GM12878 (cell line): ENCODE data around the gene B3GNT2. TPM values are rescaled to one million over a fixed set of nuclear protein-coding genes. Genes with fewer than 3 reads are reported as not detected.

Experiments
- BACH1 ChIP-seq: fragments of 450-650 bp; IDR thresholded peaks from 2 replicates; pipeline ENCODE4 v1.6.1; 2017; ENCODE audit warnings: mild to moderate bottlenecking, borderline replicate concordance
- CBX5 ChIP-seq: sonication (generic); IDR thresholded peaks from 2 replicates; pipeline ENCODE4 v1.6.1; 2016; ENCODE audit warnings: low read depth, moderate library complexity, mild to moderate bottlenecking, inconsistent platforms
- EGR1 ChIP-seq, 2 experiments: IDR thresholded peaks; 1 replicate in 1 of 2; 2 replicates in 1 of 2; pipeline ENCODE4 v1.6.1; 2011 to 2012; ENCODE audit warnings: low read depth in 2 of 2, low read length in 2 of 2, borderline replicate concordance in 1 of 2, mild to moderate bottlenecking in 1 of 2, moderate library complexity in 1 of 2
- FOS ChIP-seq: IDR thresholded peaks from 3 replicates; pipeline ENCODE4 v1.6.1; 2011; ENCODE audit warnings: borderline replicate concordance; ENCODE audit not compliant: insufficient read length; ENCODE audit errors: extremely low read depth
- FOXM1 ChIP-seq: IDR thresholded peaks from 2 replicates; pipeline ENCODE4 v1.6.1; 2012; ENCODE audit warnings: low read depth, mild to moderate bottlenecking, inconsistent platforms, low read length, moderate library complexity
- HDAC2 ChIP-seq: fragments of 200-600 bp; sonication (generic); IDR thresholded peaks from 2 replicates; pipeline ENCODE4 v1.6.1; 2017
- MXI1 ChIP-seq: fragments of 150-350 bp; IDR thresholded peaks from 2 replicates; pipeline ENCODE4 v1.6.1; 2011; ENCODE audit warnings: low read depth, mild to moderate bottlenecking, inconsistent platforms, low read length, improper control_type of control experiment
- MYB ChIP-seq: fragments of 150-350 bp; IDR thresholded peaks from 2 replicates; pipeline ENCODE4 v1.6.1; 2014; ENCODE audit warnings: mild to moderate bottlenecking, low read depth, low read length, borderline replicate concordance
- PAX5 ChIP-seq: IDR thresholded peaks from 2 replicates; pipeline ENCODE4 v1.6.1; 2011; ENCODE audit warnings: low read depth, low read length, borderline replicate concordance
- SMAD1 ChIP-seq: fragments of 450-650 bp; IDR thresholded peaks from 2 replicates; pipeline ENCODE4 v1.6.1; 2018; ENCODE audit warnings: mild to moderate bottlenecking, low read depth; ENCODE audit not compliant: partially characterized antibody
- SREBF2 ChIP-seq: IDR thresholded peaks from 2 replicates; pipeline ENCODE4 v1.6.1; 2012; ENCODE audit warnings: mild to moderate bottlenecking, low read length
- SRF ChIP-seq, 2 experiments: IDR thresholded peaks; 2 replicates each; pipeline ENCODE4 v1.6.1; 2011; ENCODE audit warnings: low read depth in 2 of 2, low read length in 2 of 2, mild to moderate bottlenecking in 1 of 2, moderate library complexity in 1 of 2
- YY1 ChIP-seq: IDR thresholded peaks from 2 replicates; pipeline ENCODE4 v1.6.1; 2011; ENCODE audit warnings: low read depth, mild to moderate bottlenecking, low read length
- ZNF592 ChIP-seq: fragments of 450-650 bp; IDR thresholded peaks from 2 replicates; pipeline ENCODE4 v1.6.1; 2017; ENCODE audit warnings: mild to moderate bottlenecking, moderate library complexity
- polyA plus RNA-seq, 11 experiments: library from polyadenylated mRNA; depleted of rRNA in 4 of 11; unstranded in 6 of 11; stranded (reverse) in 5 of 11; fragments of >200 nt; fragmentation: Nextera tagmentation in 4 of 11; fragmentation: Illumina TruSeq in 1 of 11; extraction: Ambion mirVana in 4 of 11; extraction: Trizol in 1 of 11; gene quantifications; 1 replicate in 1 of 11; 2 replicates in 10 of 11; pipeline versions ENCODE4 v1.2.1 to v1.2.3, GENCODE V29; 2011 to 2016; ENCODE audit warnings: inconsistent platforms in 2 of 11, missing spikeins in 2 of 11, low read depth in 1 of 11
- total RNA-seq, 4 experiments: library from RNA; depleted of rRNA in 3 of 4; stranded (reverse); fragments of >200 nt in 3 of 4; fragmentation: Illumina TruSeq in 1 of 4; extraction: Trizol in 1 of 4; gene quantifications; 2 replicates each; pipeline versions ENCODE4 v1.2.1 to v1.2.3, GENCODE V29; 2013 to 2021
- TF ChIP-seq, protein P1 (sequence below): fragments of 450-650 bp; formaldehyde crosslinking; IDR thresholded peaks from 2 replicates; pipeline ENCODE4 v1.4.0; 2022; ENCODE audit warnings: mild to moderate bottlenecking, moderate library complexity
- TF ChIP-seq, protein P2 (sequence below): fragments of 150-350 bp; IDR thresholded peaks from 2 replicates; pipeline ENCODE4 v1.6.1; 2016; ENCODE audit warnings: low read depth, low read length
- TF ChIP-seq, protein P3 (sequence below): IDR thresholded peaks from 2 replicates; pipeline ENCODE4 v1.6.1; 2012; ENCODE audit warnings: low read length, inconsistent platforms

Gene B3GNT2
- total and polyA plus RNA-seq, 10 of the 15 experiments (the other 5 are each of a cell fraction or from before 2014, with no cell fraction given) = 19.7 to 103 (median 76.3) TPM

DNA sequence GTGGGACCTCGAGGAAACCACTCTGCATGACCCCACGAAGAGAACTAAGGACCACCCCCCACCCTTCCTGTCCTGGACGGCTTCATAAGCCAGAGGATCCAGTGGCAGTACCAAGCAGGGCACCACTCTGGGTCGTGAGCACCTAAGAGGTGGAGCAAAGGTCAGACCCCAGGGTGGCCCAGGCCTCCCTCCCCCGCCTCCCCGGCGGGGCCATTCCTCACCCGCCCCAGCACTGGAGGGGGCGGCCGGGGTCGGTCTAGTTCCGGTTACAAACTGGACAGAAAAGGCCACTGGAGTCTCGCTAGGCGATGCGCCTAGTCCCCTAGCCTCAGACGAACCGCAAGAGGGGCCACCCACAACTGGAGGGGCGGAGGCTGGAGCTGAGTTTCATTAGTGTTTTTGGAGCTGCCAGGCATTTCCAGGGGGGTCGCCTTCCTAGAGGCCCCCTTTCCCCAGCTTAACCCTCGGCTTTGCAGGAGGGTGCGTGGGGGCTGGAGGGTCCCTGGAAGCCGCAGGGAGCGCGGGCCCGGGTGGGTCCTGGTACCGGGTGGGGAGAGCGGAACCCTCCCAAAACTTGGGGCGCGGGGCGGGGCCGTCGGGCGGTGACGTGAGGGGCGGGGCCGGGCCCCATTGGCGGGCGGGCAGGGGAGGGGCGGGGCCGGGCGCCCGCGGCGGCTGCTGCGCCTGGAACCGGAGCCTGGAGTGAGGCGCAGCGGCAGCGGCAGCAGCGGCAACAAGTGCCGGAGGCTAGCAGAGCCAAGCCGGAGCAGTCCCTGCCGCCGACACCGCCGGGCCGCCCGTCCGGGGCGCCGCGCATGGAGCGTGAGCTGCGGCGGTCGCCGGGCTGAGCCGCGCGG lies at the start of gene B3GNT2 (continued):
- TF ChIP-seq, protein P1, sequence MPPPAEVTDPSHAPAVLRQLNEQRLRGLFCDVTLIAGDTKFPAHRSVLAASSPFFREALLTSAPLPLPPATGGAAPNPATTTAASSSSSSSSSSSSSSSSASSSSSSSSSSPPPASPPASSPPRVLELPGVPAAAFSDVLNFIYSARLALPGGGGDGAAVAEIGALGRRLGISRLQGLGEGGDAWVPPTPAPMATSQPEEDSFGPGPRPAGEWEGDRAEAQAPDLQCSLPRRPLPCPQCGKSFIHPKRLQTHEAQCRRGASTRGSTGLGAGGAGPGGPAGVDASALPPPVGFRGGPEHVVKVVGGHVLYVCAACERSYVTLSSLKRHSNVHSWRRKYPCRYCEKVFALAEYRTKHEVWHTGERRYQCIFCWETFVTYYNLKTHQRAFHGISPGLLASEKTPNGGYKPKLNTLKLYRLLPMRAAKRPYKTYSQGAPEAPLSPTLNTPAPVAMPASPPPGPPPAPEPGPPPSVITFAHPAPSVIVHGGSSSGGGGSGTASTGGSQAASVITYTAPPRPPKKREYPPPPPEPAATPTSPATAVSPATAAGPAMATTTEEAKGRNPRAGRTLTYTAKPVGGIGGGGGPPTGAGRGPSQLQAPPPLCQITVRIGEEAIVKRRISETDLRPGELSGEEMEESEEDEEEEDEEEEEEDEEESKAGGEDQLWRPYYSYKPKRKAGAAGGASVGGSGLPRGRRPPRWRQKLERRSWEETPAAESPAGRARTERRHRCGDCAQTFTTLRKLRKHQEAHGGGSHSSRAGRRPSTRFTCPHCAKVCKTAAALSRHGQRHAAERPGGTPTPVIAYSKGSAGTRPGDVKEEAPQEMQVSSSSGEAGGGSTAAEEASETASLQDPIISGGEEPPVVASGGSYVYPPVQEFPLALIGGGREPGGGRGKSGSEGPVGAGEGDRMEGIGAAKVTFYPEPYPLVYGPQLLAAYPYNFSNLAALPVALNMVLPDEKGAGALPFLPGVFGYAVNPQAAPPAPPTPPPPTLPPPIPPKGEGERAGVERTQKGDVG = no peak
- TF ChIP-seq ZNF592 (no peak), EGR1 (IDR thresholded peaks at IDR 0.05; ENCODE audit: borderline replicate concordance in 1 of 2, low read depth in 2 of 2, low read length in 2 of 2) (peak in 1 of 2 experiments; percentile 63; a peak in 1 of 3 replicates), FOXM1 (no peak), SRF (IDR thresholded peaks at IDR 0.05; ENCODE audit: low read depth in 2 of 2, low read length in 2 of 2) (peak in 1 of 2 experiments; percentile 45; a peak in 1 of 4 replicates), MYB (no peak), HDAC2 (no peak), BACH1 (peak; percentile 81), CBX5 (no peak), FOS (no peak), YY1 (peak; percentile 8; the same call in 1 of the 2 replicates), PAX5 (no peak), SREBF2 (no peak), SMAD1 (no peak), MXI1 (no peak)
- TF ChIP-seq, protein P2, sequence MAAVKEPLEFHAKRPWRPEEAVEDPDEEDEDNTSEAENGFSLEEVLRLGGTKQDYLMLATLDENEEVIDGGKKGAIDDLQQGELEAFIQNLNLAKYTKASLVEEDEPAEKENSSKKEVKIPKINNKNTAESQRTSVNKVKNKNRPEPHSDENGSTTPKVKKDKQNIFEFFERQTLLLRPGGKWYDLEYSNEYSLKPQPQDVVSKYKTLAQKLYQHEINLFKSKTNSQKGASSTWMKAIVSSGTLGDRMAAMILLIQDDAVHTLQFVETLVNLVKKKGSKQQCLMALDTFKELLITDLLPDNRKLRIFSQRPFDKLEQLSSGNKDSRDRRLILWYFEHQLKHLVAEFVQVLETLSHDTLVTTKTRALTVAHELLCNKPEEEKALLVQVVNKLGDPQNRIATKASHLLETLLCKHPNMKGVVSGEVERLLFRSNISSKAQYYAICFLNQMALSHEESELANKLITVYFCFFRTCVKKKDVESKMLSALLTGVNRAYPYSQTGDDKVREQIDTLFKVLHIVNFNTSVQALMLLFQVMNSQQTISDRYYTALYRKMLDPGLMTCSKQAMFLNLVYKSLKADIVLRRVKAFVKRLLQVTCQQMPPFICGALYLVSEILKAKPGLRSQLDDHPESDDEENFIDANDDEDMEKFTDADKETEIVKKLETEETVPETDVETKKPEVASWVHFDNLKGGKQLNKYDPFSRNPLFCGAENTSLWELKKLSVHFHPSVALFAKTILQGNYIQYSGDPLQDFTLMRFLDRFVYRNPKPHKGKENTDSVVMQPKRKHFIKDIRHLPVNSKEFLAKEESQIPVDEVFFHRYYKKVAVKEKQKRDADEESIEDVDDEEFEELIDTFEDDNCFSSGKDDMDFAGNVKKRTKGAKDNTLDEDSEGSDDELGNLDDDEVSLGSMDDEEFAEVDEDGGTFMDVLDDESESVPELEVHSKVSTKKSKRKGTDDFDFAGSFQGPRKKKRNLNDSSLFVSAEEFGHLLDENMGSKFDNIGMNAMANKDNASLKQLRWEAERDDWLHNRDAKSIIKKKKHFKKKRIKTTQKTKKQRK = no peak
- TF ChIP-seq, protein P3, sequence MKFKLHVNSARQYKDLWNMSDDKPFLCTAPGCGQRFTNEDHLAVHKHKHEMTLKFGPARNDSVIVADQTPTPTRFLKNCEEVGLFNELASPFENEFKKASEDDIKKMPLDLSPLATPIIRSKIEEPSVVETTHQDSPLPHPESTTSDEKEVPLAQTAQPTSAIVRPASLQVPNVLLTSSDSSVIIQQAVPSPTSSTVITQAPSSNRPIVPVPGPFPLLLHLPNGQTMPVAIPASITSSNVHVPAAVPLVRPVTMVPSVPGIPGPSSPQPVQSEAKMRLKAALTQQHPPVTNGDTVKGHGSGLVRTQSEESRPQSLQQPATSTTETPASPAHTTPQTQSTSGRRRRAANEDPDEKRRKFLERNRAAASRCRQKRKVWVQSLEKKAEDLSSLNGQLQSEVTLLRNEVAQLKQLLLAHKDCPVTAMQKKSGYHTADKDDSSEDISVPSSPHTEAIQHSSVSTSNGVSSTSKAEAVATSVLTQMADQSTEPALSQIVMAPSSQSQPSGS = no peak
